ENCODE results near the gene PLA2G6.
"Not testable (repeated sequence)": the region's sequence is repeated elsewhere in the genome, so short reads cannot be mapped to it uniquely, and the experiment has no call there.

Gene PLA2G6

GRCh38 chr22:38167988-38168407, 13.6 kb downstream of the PLA2G6 start:
- DNase-seq (ENCODE audit: low read depth in 2 of 2), result no peak

GRCh38 chr22:38165922-38166593, 15.6 kb downstream of the PLA2G6 start:
- no peak for DNase-seq (ENCODE audit: low read depth in 2 of 2)

- no peak for DNase-seq (ENCODE audit: low read depth in 2 of 2)
These were observed 17.1 kb downstream of the PLA2G6 start for GRCh38 chr22:38164551-38164918.

DNA sequence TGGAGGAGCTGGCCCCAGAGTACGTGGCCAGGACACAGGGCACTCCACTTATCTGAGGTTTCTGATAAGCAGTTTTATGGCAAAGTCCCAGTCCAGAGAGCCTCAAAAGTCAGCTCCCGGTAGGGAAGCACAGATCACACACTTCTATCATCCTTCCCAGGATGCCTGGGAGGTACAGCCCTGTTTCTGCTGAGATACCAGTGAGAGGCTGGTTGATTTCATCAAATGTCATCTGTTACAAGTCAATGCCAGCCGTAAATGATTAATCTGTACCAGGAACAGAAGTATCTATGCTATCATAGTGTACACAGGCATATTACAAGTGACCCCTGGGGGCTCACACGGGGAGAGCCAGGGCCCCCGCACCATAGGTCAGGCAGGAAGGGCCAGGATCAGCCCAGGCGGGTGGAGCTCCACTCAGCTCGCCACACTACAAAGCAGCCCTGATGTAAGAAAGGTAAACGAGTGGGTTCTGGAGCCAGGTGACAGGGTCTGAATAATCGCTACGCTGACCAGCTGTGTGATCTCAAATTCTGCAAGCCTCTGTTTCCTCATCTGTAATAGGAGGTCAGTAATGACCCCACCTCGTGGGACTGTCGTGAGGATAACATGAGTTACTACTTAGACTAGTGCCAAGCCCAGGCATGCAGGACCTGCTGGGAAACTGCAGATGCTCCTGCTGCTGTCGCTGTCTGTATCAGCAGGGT, 17.6 kb downstream of the PLA2G6 start:
- DNase-seq (ENCODE audit: low read depth in 2 of 2), result no peak

DNA sequence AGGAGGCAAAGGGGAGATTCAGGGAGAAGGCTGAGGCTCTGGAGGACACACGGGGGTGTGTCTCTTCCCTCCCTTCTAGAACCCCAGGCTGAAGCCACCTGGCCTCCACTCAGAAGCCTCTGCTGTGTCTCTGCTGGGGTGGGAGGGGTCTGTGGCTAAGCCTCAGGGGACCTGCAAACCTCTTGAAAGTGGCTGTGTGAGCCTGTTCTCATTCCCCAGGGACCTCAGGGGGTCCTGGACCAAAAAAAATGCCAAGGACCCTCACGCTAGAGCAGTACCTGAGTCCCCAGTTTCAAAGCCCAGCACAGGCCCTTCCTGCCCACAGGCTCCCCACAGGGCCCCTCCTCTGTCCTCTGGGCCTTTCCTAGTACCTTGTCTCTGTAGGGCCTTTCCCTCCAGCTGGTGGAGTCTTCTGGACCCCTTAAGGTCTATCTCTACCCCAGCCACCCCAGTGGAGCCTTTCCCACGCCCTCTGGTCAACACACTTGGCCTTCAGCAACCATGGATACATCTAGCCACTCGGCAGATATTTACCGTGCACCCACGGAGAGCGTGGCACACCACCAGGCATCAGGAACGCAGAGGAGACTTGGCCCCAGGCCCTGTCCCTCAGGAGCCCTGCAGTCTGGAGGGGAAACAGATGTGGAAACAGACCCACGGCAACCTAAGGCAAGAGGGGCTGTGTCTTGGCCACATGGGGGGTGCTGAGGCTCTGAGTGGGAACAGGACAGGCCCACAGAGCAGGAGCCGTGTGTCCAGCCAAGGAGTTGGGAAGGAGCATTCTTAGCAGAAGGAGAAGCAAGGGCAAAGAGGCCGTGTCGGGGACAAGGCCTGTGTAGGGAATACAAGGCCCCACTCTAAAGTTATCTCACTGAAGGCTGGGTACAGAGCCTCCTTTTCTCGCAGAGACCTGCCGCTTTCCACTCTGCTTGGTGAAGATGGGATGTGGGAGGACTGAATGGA, 18.5 kb downstream of the PLA2G6 start:
- DNase-seq (ENCODE audit: low read depth in 2 of 2), result no peak

- no peak for DNase-seq (ENCODE audit: low read depth in 2 of 2)
These were observed 25.9 kb downstream of the PLA2G6 start for GRCh38 chr22:38155703-38156102.

DNA sequence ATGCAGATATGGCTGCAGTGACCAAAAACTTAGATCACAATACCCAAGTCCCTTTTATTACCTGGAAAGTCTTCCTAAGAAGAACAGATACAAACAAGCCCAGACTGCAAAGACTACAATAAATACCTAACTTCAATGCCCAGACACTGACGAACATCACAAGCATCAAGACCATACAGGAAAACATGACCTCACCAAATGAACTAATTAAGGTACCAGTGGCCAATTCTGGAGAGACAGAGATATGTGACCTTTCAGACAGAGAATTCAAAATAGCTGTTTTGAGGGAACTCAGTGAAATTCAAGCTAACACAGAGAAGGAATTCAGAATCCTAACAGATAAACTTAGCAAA, 27.1 kb downstream of the PLA2G6 start:
- DNase-seq (ENCODE audit: low read depth in 2 of 2), result not testable (repeated sequence)

- no peak for DNase-seq (ENCODE audit: low read depth in 2 of 2)
These were observed 27.6 kb downstream of the PLA2G6 start for GRCh38 chr22:38153821-38154562.

GRCh38 chr22:38151126-38151500, 30.5 kb downstream of the PLA2G6 start:
- no peak for DNase-seq (ENCODE audit: low read depth in 2 of 2)

GRCh38 chr22:38148245-38148644, 33.4 kb downstream of the PLA2G6 start:
- DNase-seq (ENCODE audit: low read depth in 2 of 2), result no peak

- DNase-seq (ENCODE audit: low read depth in 2 of 2), result not testable (repeated sequence)
These were observed 35.5 kb downstream of the PLA2G6 start for GRCh38 chr22:38146166-38146565.

DNA sequence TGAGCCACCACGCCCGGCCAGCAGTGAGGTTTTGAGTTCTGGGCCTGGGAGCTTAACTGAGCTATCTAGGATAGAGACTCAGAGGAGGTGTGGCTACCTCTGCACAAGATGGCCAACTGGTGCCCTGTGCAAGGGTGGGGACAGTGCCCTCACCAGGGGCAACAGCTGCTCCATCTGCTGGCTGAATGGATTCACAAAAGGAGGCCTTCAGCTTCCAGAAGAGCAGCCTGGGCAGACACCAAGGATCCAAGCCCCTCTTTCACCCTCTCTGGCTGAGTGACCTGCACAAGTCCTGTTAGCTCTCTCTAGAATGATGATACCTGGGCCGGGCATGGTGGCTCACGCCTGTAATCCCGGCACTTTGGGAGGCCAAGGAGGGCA, 37.6 kb downstream of the PLA2G6 start:
- no peak for DNase-seq (ENCODE audit: low read depth in 2 of 2)

- no peak for DNase-seq (ENCODE audit: low read depth in 2 of 2)
These were observed 39.0 kb downstream of the PLA2G6 start for GRCh38 chr22:38142606-38143005.

GRCh38 chr22:38141217-38141973, 40.2 kb downstream of the PLA2G6 start:
- DNase-seq (ENCODE audit: low read depth in 2 of 2), result no peak

- no peak for DNase-seq (ENCODE audit: low read depth in 2 of 2)
These were observed 41.7 kb downstream of the PLA2G6 start for GRCh38 chr22:38139901-38140300.

DNA sequence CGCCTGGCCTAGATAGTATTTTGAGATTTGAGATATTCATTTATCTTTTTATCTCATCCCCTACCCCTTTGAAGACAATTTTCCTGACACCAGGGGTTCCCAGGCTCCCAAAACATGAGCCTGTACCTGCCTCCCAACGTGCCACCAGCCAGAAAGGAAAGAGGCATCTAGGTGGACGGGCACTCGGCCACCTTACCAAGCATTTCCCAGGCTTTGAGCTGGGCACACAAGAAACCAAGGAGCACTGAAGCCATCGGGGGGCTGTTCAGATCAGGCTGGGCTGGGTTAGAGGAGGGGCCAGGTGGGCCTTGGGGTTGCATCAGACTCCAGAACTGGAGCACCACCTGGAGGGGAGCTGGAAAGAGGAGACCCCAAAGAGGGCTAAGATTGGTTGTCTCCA, 42.7 kb downstream of the PLA2G6 start:
- DNase-seq (ENCODE audit: low read depth in 2 of 2), result no peak

GRCh38 chr22:38137876-38138687, 43.5 kb downstream of the PLA2G6 start:
- no peak for DNase-seq (ENCODE audit: low read depth in 2 of 2)

DNA sequence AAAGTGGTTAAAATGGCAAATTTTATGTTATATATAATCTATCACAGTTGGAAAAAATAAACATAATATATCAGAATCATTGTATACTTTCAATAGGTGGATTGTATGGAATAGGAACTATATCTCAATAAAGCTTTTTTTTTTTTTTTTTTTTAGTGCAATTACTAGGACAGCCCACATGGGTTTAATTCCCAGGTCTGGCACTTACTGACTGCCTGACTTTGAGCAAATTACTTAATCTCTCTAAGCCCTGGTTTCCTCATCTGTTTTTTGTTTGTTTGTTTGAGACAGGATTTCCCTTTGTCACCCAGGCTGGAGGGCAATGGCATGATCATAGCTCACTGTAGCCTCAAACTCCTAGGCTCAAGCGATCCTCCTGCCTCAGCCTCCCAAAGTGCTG, 45.0 kb downstream of the PLA2G6 start:
- DNase-seq (ENCODE audit: low read depth in 2 of 2), result no peak

DNA sequence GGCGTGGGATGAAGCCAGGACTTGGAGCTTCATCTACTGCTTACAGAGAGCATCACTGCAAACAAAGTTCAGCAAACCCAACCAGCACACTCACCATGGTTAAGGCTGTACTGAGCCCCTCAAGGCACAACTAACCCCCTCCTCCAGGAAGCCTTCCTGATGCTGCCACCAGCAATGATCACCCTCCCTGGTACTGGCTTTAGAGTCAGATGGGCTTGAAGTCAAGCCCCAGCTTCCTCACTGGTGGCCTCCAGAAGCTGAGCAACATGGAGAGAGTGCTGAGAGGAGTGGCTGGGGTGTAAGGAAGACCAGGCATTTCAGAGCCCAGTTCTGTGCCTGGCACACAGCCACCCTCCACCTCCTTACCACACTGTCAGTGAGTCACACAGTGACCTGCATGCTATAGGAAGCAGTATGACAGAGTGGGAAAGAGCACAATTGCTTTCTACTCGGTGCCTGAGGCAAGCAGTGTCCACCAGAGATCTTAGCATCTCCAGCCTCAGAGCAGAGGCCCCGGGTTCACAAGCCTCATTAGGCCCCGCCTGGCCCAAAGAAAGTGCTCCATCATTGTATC, 46.4 kb downstream of the PLA2G6 start:
- DNase-seq (ENCODE audit: low read depth in 2 of 2), result no peak

- no peak for DNase-seq (ENCODE audit: low read depth in 2 of 2)
These were observed 48.3 kb downstream of the PLA2G6 start for GRCh38 chr22:38133331-38133730.

Data from stimulated activated CD4-positive, alpha-beta T cell treated with anti-CD3 and anti-CD28 coated beads, Interleukin-15, amount 100 ng/mL, for 48 hours (primary cell).